GM21367 (cell line): ENCODE results near the gene GNL2.
"Not testable (repeated sequence)": the region's sequence is repeated elsewhere in the genome, so short reads cannot be mapped to it uniquely, and the experiment has no call there.

Source experiments
- ATAC-seq: cut with Tn5 transposase; IDR thresholded peaks from one replicate; pipeline ENCODE4 v1.9.1; 2021; ENCODE audit not compliant: unreplicated experiment

Gene GNL2

DNA sequence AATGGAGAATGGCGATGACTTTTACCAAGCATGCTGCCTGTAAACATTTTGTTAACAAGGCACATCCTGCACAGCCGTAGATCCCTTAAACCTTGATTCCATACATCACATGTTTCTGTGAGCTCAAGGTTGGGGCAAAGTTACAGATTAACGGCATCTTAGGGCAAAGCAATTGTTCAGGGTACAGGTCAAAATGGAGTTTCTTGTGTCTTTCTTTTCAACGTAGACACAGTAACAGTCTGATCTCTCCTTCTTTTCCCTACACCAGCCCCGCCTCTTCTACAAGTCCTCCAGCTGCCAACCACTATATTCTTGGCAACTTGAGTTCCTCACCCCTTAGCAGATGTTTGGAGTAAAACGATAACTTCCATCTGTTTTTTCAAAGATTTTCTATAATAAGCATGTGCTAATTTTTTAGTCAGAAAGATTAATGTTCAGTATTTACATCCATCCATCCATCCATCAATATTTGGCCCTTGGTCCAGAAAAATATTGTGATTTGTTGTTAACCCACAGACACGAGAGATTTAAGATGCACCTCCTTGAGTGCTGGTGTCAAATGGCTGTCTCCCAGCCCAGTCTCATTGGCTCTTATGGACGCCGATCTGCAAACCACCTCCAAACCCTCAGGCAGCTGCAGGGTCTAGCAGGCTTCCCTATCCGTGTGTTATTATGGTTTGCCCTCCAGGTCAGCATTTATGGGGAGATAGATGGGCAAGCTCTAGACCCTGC is 35.2 kb downstream of the GNL2 start:
- no peak for ATAC-seq

DNA sequence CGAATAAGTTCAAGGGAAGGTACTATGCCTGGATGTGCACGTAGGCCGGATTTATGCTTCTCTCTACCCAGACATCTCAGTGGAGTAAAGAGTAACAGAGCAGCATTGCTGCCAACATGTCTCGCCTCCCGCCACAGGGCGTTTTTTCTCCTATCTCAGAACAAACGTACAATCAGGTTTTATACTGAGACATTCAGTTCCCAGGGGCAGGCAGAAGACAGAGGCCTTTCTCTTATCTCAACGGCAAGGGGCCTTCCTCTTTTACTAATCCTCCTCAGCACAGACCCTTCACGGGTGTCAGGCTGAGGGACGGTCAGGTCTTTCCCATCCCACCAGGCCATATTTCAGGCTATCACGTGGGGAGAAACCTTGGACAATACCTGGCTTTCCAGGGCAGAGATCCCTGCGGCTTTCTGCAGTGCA is 35.8 kb downstream of the GNL2 start:
- ATAC-seq = not testable (repeated sequence)

DNA sequence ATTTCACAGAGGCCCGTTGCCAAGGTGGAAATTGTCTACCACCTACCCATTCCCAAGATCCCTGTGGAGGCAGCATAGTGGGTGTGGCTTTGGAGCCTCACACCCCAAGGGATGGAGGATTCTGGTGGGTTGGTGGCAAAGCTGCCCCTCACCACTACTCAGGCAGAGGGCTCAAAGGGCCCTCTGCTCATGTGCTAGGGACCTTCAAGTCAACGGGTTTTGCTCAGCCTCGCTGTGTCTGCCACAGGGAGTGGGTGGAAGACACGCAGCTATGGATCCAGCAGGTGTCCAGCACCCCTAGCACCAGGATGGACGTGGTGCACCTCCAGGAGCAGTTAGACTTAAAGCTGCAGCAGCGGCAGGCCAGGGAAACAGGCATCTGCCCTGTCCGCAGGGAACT is 36.7 kb downstream of the GNL2 start:
- ATAC-seq = no peak

DNA sequence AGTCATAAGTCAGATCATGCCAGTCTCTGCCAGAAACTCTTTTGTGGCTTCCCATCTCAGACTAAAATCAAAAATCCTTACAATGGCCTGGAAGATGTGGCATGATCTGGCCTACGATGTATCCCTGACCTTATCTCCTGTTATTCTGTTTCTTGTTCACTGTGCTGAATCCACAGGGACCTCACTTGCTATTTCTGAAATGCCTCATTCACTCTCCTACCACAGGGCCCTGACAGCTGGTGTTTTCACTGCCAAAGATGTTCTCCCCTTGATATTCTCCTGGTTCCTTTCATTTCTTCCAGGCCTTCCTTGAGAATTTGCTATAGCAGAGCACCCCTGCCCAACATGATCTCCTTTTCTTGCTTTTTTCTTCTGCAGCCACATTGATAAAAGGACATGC is 37.3 kb downstream of the GNL2 start:
- ATAC-seq = no peak

DNA sequence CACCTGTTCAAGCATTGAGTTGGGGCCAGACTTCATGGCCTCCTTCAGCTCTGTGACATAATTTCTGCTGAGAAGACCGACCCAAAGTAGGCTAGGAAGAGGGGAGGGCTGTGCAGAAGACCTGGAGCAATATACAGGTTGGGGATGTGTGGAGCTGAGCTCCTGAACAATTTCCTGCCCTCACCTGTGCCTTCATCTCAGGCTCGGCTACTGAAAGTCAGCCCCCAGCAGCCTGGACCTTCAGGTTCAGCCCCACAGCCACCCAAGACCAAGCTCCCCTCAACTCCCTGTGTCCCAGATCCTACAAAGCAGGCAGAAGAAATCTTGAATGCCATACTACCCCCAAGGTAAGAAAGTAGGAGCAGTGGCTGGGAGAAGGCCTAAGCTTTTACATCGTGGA is 38.3 kb downstream of the GNL2 start:
- ATAC-seq = no peak

DNA sequence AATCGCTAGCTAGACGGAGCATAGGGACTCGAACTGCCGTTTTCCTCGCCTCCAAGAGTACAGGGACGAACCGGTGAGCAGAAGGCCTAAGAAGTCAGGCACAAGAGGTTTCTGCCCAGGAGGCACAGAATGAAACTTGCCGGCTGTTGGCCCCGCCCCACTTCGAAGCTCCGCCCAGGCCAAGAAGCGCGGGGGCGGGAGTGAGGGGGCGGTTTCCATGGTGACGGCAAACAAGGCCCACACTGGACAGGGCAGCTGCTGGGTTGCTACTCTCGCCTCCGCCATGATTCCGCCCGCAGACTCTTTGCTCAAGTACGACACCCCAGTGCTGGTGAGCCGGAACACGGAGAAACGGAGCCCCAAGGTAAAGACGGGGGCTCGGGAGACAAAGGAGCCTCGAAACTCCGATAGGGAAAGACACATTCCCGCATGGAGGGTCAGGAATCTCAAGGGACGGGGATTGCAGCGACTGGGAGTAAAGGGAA is 39.0 kb downstream of the GNL2 start, which contains the start of gene DNALI1:
TSS of gene DNALI1 (plus strand) at position 229 of the 485 bp plus-strand sequence. CDS start at position 284, 55 bp downstream.
- ATAC-seq = no peak

DNA sequence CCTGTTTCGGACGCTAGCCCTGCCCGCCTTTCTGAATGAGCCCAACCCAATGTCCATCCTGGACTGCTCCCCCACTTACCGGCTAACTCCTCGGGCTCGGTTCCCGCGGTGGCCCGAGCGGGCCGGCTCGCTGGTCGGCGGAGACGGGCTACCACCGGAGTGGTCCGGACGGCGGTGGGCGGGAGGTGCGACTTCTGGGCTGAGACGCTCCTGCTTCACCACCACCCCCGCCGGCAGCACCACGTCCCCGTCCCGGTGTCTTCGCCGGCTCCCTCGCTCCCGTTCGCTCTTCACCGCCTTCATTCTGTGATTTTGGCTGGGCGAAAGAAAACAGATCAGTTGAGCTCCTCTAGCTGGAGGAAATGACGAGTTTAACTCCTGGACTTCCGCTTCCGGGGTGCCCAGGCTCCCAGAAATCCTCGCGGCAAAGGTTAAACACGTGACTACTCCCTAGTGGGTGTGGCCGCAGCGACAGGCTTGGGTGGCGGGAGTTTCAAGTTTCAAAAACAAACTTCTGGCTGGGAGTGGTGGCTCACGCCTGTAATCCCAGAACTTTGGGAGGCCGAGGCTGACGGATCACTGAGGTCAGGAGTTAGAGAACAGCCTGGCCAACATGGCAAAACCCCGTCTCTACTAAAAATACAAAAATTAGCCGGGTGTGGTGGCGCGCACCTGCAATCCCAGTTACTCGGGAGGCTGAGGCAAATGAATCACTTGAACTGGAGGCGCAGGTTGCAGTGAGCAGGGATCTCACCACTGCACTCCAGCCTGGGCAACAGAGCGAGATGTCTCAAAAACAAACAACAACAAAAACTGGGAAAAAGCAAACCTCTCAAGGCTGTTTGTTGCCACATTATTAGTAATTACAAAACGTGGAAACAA is 41.6 kb downstream of the GNL2 start, which contains the start of gene SNIP1:
TSS of gene SNIP1 (minus strand) at position 367 of the 882 bp plus-strand sequence. CDS start at position 303, 64 bp downstream.
- ATAC-seq = peak; percentile 84

DNA sequence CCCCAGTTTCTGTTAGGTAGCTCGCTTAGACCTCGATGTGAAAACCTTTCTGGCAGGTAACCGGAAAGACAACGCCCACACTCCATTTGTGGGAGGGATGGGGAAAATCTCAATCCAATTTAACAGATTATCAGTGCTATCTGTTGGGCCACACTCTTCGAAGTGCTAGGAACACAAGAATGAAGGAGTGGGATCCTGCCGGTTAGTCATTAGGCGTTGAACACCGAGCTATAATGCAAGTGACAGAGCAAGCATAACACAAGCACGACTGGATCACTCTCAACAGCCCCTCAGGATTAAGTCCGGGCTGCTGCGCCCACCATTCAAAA is 42.2 kb downstream of the GNL2 start:
- no peak for ATAC-seq

DNA sequence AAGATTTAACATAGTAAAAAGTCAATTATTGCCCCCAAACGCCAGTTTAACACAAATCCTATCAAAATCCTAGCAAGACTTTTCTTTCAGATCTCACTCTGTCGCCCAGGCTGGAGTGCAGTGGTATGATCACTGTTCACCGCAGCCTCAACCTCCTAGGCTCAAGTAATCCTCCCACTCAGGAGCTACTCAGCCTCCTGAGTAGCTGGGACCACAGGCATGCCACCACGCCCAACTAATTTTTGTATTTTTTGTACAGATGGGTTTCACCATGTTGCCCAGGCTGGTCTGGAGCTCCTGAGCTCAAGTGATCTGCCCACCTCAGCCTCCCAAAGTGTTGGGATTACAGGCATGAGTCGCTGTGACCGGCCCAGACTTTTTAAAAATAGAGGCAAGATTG is 46.4 kb downstream of the GNL2 start:
- ATAC-seq = no peak

DNA sequence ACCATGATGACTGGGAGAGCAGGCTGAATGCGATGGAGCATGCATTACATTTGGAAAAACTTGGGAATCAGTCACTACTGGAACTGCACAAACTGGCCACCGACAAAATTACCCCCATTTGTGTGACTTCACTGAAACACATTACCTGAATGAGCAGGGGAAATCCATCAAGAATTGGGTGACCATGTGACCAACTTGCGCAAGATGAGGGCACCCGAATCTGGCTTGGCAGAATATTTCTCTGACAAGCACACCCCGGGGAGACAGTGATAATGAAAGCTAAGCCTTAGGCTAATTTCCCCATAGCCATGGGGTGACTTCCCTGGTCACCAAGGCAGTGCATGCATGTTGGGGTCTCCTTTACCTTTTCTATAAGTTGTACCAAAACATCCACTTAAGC is 50.7 kb downstream of the GNL2 start:
- no peak for ATAC-seq

DNA sequence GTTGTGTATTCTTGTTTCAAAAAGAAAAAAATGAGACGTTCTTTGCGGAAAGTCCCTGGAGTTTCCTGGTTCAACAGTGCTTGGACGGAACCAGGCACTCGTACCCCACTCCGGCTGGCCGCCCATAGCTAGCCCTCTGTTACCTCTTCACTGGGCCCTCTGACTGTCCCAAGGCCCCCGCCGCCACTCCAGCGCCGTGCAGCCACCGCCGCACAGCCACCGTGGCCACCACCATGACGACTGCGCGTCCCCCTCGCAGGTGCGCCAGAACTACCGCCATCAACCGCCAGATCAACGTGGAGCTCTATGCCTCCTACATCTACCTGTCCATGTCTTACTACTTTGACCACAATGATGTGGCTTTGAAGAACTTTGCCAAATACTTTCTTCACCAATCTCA is 51.2 kb downstream of the GNL2 start:
- ATAC-seq = no peak

DNA sequence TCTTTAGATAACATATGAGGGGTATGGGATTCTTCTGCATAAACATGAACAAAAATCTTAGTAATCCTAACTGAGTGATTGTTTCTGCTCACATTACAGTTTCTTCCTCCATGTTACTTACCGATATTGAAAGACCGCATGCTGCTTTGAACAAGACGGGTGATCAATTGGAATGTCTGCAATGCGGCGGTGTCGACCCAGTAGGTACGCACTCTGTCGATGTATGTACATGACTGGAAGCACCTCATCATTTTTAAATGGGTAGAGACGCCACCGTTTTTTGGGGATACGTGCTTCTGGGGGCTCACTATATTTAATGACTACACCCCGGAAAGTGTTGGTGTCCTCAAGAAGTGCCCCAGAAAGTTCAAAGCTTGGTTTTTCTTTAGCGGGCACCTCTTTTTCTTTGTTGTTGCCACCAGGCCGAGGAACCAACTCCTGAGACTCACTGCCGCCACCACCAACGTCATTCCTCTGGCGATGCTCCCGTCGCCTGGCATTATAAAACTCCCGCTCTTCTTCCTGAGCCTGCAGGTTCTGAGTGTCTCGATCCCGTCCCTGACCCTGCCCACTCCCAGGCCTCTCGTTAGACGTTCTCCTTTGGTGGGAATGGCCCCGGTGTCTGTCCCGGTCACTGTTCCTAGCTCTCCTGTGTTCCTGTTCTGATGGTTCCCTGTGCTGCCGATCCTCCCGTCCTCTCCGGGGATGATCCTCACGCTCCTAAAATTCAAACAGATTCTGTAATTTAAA is 55.5 kb downstream of the GNL2 start:
- no peak for ATAC-seq

DNA sequence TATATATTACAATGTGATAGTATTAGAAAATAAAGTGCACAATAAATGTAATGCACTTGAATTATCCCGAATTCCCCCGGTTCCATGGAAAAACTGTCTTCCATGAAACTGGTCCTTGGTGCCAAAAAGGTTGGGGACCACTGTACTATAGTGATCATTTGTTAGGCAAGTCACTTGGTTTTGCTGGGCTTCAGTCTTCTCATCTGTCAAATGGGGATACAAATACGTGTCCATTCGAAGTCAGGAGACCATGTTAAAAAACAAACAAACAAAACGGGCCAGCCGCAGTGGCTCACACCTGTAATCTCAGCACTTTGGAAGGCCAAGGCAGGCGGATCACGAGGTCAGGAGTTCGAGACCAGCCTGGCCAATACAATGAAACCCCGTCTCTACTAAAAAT is 56.6 kb downstream of the GNL2 start:
- not testable (repeated sequence) for ATAC-seq

DNA sequence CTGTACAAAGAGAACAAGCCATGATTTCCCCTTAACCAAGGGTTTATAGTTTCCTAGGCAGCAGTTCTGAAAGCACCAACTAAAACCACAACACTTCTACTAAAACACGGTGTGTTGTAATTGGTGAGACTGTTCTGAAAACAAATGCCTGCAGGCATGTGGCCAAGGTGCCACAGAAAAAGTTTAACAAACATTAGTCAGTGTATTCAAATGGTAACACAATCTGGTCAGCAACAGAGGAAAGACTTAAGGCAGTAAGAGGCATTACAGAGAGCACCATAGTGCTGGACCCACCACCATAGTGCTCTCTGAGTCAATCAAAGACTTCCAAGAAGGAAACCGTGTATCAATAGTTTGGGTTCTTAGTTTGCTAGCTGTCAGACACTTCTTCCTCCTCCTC is 58.4 kb downstream of the GNL2 start:
- no peak for ATAC-seq

DNA sequence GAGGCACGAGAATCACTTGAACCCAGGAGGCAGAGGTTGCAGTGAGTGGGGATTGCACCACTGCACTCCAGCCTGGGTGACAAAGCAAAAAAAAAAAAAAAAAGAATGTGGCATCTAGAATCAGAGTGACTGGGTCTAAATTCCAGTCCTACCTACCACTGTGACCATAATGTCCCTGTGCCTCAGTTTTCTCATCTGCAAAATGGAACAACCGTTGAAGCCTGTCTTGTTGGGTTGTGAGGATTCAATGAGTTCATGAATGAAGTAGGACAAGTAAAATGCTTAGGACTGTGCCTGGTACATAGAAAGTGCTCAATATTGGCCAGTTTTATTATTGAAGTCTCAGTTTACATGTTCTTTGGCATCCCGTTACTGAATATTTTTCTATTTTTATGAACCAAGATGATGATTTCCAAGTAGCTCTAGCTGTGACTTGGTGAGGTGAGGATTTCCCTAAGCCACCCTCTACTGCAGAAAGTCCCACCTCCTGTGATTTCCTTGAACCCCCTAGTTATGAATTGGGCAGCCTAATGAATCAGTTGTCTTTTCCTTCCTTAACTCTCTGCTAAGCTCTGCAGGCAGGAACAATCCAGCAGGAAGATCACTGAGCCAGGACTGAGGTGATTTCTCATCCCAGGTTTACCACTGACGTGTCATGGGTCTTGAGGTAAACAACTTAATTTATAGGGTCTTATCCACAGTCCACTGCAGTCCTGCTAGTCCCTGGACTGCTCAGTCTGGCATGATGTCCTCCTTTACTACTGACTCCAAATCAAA is 62.2 kb downstream of the GNL2 start:
- no peak for ATAC-seq

DNA sequence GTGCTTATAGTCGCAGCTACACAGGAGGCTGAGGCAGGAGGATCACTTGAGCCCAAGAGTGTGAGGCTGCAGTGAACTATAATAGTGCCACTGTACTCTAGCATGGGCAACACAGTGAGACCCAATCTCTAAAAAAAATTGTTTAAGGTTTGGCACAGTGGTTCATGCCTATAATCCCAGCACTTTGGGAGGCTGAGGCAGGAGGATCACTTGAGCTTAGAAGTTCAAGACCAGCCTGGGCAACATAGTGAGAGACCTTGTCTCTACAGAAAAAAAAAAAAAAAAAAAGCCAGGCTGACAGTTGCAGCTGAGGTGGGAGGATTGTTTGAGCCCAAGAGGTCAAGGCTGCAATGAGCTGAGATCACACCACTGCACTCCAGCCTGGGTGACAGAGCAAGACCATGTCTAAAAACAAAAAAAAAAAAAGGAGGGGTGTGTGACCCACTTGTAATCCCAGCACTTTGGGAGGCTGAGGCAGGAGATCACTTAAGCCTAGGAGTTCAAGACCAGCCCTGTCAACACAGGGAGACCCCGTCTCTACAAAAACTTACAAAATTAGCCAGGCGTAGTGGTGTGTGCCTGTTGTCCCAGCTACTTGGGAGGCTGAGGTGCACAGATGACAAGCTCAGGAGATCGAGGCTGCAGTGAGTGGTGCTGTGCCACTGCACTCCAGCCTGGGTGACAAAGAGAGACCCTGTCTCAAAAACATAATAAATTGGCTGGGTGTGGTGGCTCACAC is 63.1 kb downstream of the GNL2 start:
- ATAC-seq = not testable (repeated sequence)

DNA sequence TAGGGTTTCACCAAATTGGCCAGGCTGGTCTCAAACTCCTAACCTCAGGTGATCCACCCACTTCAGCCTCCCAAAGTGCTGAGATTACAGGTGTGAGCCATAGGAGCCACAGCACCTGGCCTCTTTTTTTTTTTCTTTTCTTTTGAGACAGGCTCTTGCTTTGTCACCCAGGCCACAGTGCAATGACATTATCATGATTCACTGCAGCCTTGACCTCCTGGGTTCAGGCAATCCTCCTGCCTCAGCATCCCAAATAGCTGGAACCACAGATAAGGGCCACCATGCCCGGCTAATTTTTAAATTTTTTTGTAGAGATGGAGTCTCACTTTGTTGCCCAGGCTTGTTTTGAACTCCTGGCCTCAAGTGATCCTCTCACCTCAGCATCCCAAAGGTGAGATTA is 65.8 kb downstream of the GNL2 start:
- ATAC-seq = not testable (repeated sequence)

DNA sequence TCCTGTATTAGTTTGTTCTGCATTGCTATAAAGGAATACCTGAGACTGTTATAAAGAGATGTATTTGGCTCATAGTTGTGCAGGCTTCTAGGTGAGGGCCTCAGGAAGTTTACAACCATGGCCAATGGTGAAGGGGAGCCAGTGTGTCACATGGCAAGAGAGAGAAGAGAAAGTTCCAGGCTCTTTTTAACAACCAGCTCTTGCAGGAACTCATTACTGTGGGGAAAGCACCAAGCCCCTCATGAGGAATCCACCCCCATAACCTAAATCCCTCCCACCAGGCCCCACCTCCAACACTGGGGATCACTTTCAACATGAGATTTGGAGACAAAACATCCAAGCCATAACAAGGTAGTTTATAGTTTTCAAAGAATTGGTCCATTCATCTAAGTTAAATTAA is 76.1 kb downstream of the GNL2 start:
- ATAC-seq = no peak

DNA sequence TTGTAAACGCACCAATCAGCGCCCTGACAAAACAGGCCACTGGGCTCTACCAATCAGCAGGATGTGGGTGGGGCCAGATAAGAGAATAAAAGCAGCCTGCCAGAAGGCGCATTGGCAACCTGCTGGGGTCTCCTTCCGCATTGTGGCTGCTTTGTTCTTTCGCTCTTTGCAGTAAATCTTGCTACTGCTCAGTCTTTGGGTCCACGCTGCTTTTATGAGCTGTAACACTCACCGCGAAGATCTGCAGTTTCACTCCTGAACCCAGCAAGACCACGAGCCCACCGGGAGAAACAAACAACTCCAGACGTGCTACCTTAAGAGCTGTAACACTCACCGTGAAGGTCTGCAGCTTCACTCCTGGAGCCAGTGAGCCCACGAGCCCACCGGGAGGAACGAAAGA is 76.8 kb downstream of the GNL2 start:
- not testable (repeated sequence) for ATAC-seq

DNA sequence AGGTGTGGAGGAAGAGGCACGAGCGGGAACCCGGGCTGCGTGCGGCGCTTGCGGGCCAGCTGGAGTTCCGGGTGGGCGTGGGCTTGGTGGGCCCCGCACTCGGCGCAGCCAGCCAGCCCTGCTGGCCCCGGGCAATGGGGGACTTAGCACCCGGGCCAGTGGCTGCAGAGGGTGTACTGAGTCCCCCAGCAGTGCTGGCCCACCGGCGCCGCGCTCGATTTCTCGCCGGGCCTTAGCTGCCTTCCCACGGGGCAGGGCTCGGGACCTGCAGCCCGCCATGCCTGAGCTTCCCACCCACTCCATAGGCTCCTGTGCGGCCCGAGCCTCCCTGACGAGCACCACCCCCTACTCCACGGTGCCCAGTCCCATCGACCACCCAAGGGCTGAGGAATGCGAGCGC is 77.5 kb downstream of the GNL2 start:
- not testable (repeated sequence) for ATAC-seq
